A673 (cell line): Measurements from ENCODE around the gene SWSAP1.

Experiments used
- EZH2 ChIP-seq: fragments of 200-600 bp; sonication (generic); IDR thresholded peaks from 2 replicates; pipeline ENCODE4 v1.6.1; 2017; ENCODE audit warnings: borderline replicate concordance, low read depth, mild to moderate bottlenecking, mixed read lengths, antibody characterized with exemption, low read length; ENCODE audit not compliant: poor library complexity, severe bottlenecking
- TF ChIP-seq, protein P1 (sequence below): fragments of 300-800, 200-600 bp; sonication (generic); conservative IDR thresholded peaks from 2 replicates; pipeline ENCODE4 v1.5.1; 2017; ENCODE audit warnings: low read depth, mild to moderate bottlenecking, antibody characterized with exemption, low read length, moderate library complexity, mixed read lengths

DNA sequence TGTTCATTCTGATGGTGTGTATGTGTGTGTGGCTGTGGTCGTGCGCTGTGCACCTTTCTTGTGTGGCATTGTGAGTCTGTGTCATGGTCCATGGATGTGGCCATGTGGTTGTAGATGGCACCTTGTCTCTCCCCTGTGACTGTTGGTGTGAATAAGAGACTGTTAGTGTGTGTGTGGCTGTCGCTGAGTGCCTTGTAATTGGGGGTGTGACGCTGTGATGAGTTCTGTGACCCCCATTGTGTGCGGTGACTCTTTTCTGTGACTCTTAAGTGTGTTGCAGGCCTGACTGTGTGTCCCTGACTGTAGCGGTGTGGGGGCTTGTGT is 18.4 kb upstream of the SWSAP1 start:
- TF ChIP-seq, protein P1, sequence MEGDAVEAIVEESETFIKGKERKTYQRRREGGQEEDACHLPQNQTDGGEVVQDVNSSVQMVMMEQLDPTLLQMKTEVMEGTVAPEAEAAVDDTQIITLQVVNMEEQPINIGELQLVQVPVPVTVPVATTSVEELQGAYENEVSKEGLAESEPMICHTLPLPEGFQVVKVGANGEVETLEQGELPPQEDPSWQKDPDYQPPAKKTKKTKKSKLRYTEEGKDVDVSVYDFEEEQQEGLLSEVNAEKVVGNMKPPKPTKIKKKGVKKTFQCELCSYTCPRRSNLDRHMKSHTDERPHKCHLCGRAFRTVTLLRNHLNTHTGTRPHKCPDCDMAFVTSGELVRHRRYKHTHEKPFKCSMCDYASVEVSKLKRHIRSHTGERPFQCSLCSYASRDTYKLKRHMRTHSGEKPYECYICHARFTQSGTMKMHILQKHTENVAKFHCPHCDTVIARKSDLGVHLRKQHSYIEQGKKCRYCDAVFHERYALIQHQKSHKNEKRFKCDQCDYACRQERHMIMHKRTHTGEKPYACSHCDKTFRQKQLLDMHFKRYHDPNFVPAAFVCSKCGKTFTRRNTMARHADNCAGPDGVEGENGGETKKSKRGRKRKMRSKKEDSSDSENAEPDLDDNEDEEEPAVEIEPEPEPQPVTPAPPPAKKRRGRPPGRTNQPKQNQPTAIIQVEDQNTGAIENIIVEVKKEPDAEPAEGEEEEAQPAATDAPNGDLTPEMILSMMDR = no peak
- no peak for TF ChIP-seq EZH2
